Gastroesophageal sphincter (tissue), 4 donors: ENCODE data around the gene RAMP2. TPM values are rescaled to one million over a fixed set of nuclear protein-coding genes. Genes with fewer than 3 reads are reported as not detected.
"Not testable (repeated sequence)": the region's sequence is repeated elsewhere in the genome, so short reads cannot be mapped to it uniquely, and the experiment has no call there.

Experiments used
- ATAC-seq: fragments of 150-250 bp; one replicate; pipeline ENCODE4 v1.9.1; 2016; ENCODE audit warnings: mild to moderate bottlenecking, moderate library complexity
- H3K27ac ChIP-seq, 4 donors: fragments of 200-600 bp; sonication (generic) in 3 of 4; 1 replicate in 3 of 4; 2 replicates in 1 of 4; pipeline ENCODE4 v1.5.1; 2016 to 2019
- H3K27me3 ChIP-seq: fragments of 200-600 bp; sonication (generic); one replicate; pipeline ENCODE4 v1.5.1; 2019
- H3K36me3 ChIP-seq, 2 donors: fragments of 200-600 bp; sonication (generic); one replicate each; pipeline ENCODE4 v1.5.1; 2019; ENCODE audit warnings: control low read depth in 1 of 2
- H3K4me1 ChIP-seq, 3 donors: fragments of 200-600 bp; sonication (generic); 1 replicate in 2 of 3; 2 replicates in 1 of 3; pipeline ENCODE4 v1.5.1; 2016 to 2019; ENCODE audit warnings: control low read depth in 2 of 3
- H3K4me3 ChIP-seq, 2 donors: fragments of 200-600 bp; sonication (generic); one replicate each; pipeline ENCODE4 v1.5.1; 2019; ENCODE audit warnings: mild to moderate bottlenecking in 1 of 2, moderate library complexity in 1 of 2
- H3K9me3 ChIP-seq, 3 donors: fragments of 200-600 bp; sonication (generic); one replicate each; pipeline ENCODE4 v1.5.1; 2017 to 2019; ENCODE audit warnings: control low read depth in 2 of 3
- CTCF ChIP-seq, 4 experiments: fragments of 200-600 bp in 2 of 4; fragments of 450-650 bp in 2 of 4; sonication (generic) in 1 of 4; IDR thresholded peaks; one replicate each; pipeline ENCODE4 v1.5.1; 2017 to 2019; ENCODE audit warnings: antibody characterized with exemption in 4 of 4, mild to moderate bottlenecking in 2 of 4, moderate library complexity in 2 of 4
- EP300 ChIP-seq: sonication (generic); formaldehyde crosslinking; IDR thresholded peaks from one replicate; pipeline ENCODE4 v1.6.1; 2017; ENCODE audit warnings: antibody characterized with exemption, mild to moderate bottlenecking
- POLR2A ChIP-seq, 2 donors: fragments of 450-650 bp; IDR thresholded peaks; one replicate each; pipeline ENCODE4 v1.6.1; 2017; ENCODE audit warnings: antibody characterized with exemption in 2 of 2, mild to moderate bottlenecking in 2 of 2, moderate library complexity in 1 of 2
- POLR2AphosphoS5 ChIP-seq: sonication (generic); formaldehyde crosslinking; IDR thresholded peaks from one replicate; pipeline ENCODE4 v1.6.1; 2017; ENCODE audit warnings: antibody characterized with exemption
- WGBS, 2 donors: methylation state at CpG; one replicate each; pipeline ENCODE4 v1.1.5; 2018; ENCODE audit warnings: low coverage in 1 of 2; 5-methylcytosine and 5-hydroxymethylcytosine counted together
- total RNA-seq, 4 donors: library from RNA; depleted of rRNA; stranded (reverse); fragments of >200 nt; gene quantifications; one replicate each; pipeline ENCODE4 v1.1.0, GENCODE V29; 2016

The RAMP2 gene
- total RNA-seq, 4 donors from 2014 or later: 4.0 to 27.4 (median 21.5) TPM

DNA sequence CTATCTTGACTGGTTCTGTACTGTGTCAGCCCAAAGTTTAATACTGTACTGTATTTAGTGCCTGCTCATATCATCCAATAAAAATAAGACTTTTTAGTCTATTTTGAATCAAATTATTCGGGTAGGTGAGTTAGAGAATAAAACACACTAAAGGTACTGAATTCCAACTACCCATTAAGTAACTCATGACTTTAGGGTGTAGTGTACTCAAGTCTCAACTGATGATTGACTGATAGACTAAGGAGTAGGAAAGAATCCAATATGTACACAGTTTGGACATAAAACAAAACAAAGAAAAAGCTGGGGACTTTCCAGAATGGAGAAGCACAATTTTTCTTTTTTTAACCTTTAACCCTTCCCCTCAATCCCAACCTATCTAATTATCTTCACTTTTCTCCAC lies 20.3 kb upstream of the RAMP2 start:
- no peak overlapping the region for H3K4me3 ChIP-seq
- TF ChIP-seq EP300 (no peak), CTCF (IDR thresholded peaks at IDR 0.05) (no peak), POLR2AphosphoS5 (no peak), POLR2A (IDR thresholded peaks at IDR 0.05) (no peak)
- no peak overlapping the region for H3K27ac ChIP-seq
- no peaks in the 10 kb centered on the region for H3K9me3 ChIP-seq
- no peak for ATAC-seq
- H3K4me1 ChIP-seq: peaks cover 0 to 53% (median 7%) of the 10 kb centered on the region in 3 donors
- H3K27me3 ChIP-seq: no peaks in the 10 kb centered on the region
- peaks cover 0 to 20% of the 10 kb centered on the region in 2 donors for H3K36me3 ChIP-seq
- WGBS, 2 donors: 54 to 65% methylated on average over 1 of the region's 1 CpG

DNA sequence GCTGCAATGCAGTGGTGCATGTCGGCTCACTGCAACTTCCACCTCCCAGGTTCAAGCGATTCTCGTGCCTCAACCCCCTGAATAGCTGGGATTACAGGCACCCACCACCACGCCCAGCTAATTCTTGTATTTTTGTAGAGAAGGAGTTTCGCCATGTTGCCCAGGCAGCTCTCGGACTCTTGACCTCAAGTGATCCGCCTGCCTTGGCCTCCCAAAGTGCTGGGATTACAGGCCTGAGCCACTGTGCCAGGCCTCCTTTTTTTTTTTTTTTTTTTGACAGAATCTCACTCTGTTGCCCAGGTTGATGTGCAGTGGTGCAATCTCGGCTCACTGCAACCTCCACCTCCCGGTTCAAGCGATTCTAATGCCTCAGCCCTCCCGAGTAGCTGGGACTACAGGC lies 18.1 kb upstream of the RAMP2 start:
- H3K27me3 ChIP-seq, ATAC-seq, H3K4me3 ChIP-seq, H3K9me3 ChIP-seq: not testable (repeated sequence)
- WGBS, 2 donors: 90 to 93% methylated on average over 3 to 8 of the region's 11 CpGs
- Histone ChIP-seq H3K4me1 (peaks cover 0 to 51% (median 7%) of the 10 kb centered on the region in 3 donors), H3K27ac (peak overlapping the region in 2 of 4 donors; percentile 92 to 95), H3K36me3 (peaks cover 0 to 12% of the 10 kb centered on the region in 2 donors)

- 24 to 44% methylated on average over 7 to 8 of the region's 10 CpGs for WGBS, 2 donors
- H3K9me3 ChIP-seq: no peaks in the 10 kb centered on the region
- peaks cover 0 to 59% (median 11%) of the 10 kb centered on the region in 3 donors for H3K4me1 ChIP-seq
- H3K27ac ChIP-seq: peak overlapping the region; percentile 75 to 95 (median 90)
- no peak for ATAC-seq
- no peaks in the 10 kb centered on the region for H3K27me3 ChIP-seq
- peak overlapping the region; percentile 76 to 82 for H3K4me3 ChIP-seq
- TF ChIP-seq CTCF (IDR thresholded peaks at IDR 0.05): no peak
- no peak for TF ChIP-seq POLR2A (IDR thresholded peaks at IDR 0.05)
- TF ChIP-seq POLR2AphosphoS5: no peak
- no peak for TF ChIP-seq EP300
- H3K36me3 ChIP-seq: peaks cover 0 to 12% of the 10 kb centered on the region in 2 donors
Observed at GRCh38 chr17:42743595-42744282, 17.3 kb upstream of the RAMP2 start.

- no peaks in the 10 kb centered on the region for H3K27me3 ChIP-seq
- H3K4me1 ChIP-seq: peaks cover 0 to 65% (median 17%) of the 10 kb centered on the region in 3 donors
- 0 to 1% methylated on average over 10 to 11 of the region's 32 CpGs for WGBS, 2 donors
- peak overlapping the region; percentile 76 to 82 for H3K4me3 ChIP-seq
- H3K36me3 ChIP-seq: peaks cover 0 to 12% of the 10 kb centered on the region in 2 donors
- TF ChIP-seq POLR2A (IDR thresholded peaks at IDR 0.05): no peak
- peak in 1 of 4 experiments; percentile 6 for TF ChIP-seq CTCF (IDR thresholded peaks at IDR 0.05)
- TF ChIP-seq EP300: no peak
- ATAC-seq: peak; percentile 89
- no peaks in the 10 kb centered on the region for H3K9me3 ChIP-seq
- H3K27ac ChIP-seq: peak overlapping the region; percentile 75 to 95 (median 90)
Observed at GRCh38 chr17:42744283-42744805, 16.7 kb upstream of the RAMP2 start.

DNA sequence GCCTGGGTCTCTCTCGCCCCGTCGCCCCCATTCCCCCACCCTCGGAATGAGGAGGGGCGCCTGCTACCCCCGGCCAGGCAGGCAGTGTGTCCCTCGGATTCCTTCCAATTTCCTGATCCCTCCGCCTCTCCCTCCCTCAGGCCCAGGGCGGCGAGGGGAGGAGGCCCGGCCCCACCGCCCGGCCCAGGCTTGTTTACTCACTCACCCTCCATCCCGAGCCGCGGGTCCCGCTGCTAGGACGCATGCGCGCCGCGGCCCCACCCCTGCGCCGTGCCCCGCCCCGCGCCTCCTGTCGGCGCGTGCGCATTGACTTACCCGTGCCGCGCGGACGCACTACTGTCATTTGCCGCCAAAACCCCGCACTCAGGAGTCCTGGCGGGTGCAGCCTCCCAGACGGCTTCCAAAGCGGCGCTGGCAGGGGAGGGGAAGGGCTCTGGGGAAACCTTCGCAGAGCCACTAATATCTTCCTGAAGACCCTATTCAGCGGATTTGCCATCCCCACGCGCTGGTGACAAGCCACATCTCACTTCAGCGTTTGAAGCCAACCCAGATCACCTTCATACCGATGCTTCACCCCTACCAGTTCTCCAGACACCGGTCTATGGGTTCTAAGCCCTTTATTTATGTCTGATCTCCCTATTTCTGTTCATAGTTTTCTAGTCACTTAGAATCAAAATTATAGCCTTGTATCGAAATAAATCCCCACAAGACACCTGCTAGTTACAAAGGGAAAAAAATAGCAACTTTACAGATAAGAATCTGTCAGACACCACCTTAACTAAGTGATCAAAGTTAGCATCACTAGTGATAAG lies 16.0 kb upstream of the RAMP2 start, which contains the start of gene EZH1:
EZH1 (minus strand) TSS at position 235 of the 812 bp plus-strand sequence. CDS start 16,099 bp downstream, outside the sequence.
- H3K4me3 ChIP-seq: peak within 1 kb of the TSS; percentile 76 to 82
- 12 to 20% methylated on average over 7 to 18 of the region's 50 CpGs for WGBS, 2 donors
- peaks cover 0 to 11% of the 10 kb centered on the region in 2 donors for H3K36me3 ChIP-seq
- TF ChIP-seq EP300 (no peak), CTCF (IDR thresholded peaks at IDR 0.05) (peak in 2 of 4 experiments; percentile 42 to 45), POLR2A (IDR thresholded peaks at IDR 0.05) (peak; percentile 66 to 84), POLR2AphosphoS5 (peak; percentile 79)
- no peaks in the 10 kb centered on the region for H3K27me3 ChIP-seq
- peaks cover 0 to 71% (median 24%) of the 10 kb centered on the region in 3 donors for H3K4me1 ChIP-seq
- ATAC-seq: peak; percentile 93
- no peaks in the 10 kb centered on the region for H3K9me3 ChIP-seq
- peak within 1 kb of the TSS; percentile 75 to 95 (median 90) for H3K27ac ChIP-seq
